ENCODE measurements around the gene SCN7A. TPM values are rescaled to one million over a fixed set of nuclear protein-coding genes. Genes with fewer than 3 reads are reported as not detected.

SCN7A gene
- polyA plus RNA-seq, 1 donor (not counting 4 experiments of a cell fraction or from before 2014, with no cell fraction given): not detected

GRCh38 chr2:166380615-166381014, 113.4 kb downstream of the SCN7A start:
- DNase-seq (ENCODE audit: low read depth, low spot score) (no peak), FAIRE-seq (no peak)
- TF ChIP-seq CTCF (optimal IDR thresholded peaks at IDR 0.05 in 1 of 3, IDR thresholded peaks at IDR 0.05 in 1 of 3, conservative IDR thresholded peaks at IDR 0.05 in 1 of 3; ENCODE audit: extremely low read depth in 1 of 3, insufficient read depth in 2 of 3, low read length in 3 of 3): no peak
- TF ChIP-seq EZH2 (IDR thresholded peaks at IDR 0.05; ENCODE audit: low read length): no peak
- Histone ChIP-seq H3K27me3 (ENCODE audit: control insufficient read depth, extremely low read depth, insufficient read depth, low read length) (peaks cover 21% of the 10 kb centered on the region), H3K4me1 (ENCODE audit: control insufficient read depth, extremely low read depth, insufficient read depth, low read length) (no peaks in the 10 kb centered on the region), H3K27ac (ENCODE audit: control insufficient read depth, insufficient read depth, low read length) (no peak overlapping the region), H3K36me3 (ENCODE audit: control insufficient read depth in 2 of 2, extremely low read depth in 1 of 2, insufficient read depth in 2 of 2, low read length in 2 of 2) (no peaks in the 10 kb centered on the region), H3K79me2 (ENCODE audit: control insufficient read depth, insufficient read depth, low read length) (no peaks in the 10 kb centered on the region), H3K9ac (ENCODE audit: control insufficient read depth, extremely low read depth, insufficient read depth, low read length) (no peak overlapping the region), H3K4me3 (ENCODE audit: control insufficient read depth in 2 of 3, extremely low read depth in 1 of 3, insufficient read depth in 2 of 3, low read depth in 1 of 3, low read length in 3 of 3) (no peak overlapping the region), H3K4me2 (ENCODE audit: control insufficient read depth, extremely low read depth, insufficient read depth, low read depth, low read length) (no peak overlapping the region), H3K9me3 (ENCODE audit: control insufficient read depth, low read depth, low read length) (no peaks in the 10 kb centered on the region), H3K9me1 (ENCODE audit: control insufficient read depth, extremely low read depth, insufficient read depth, low read length) (no peaks in the 10 kb centered on the region), H4K20me1 (ENCODE audit: control insufficient read depth, extremely low read depth, insufficient read depth, low read length) (no peaks in the 10 kb centered on the region), H2AFZ (ENCODE audit: control insufficient read depth, low read length) (no peak overlapping the region)
- dilution Hi-C loops (cut with MboI; ENCODE audit: extremely low pct_ligation_motif_present, low sequenced_read_pairs): no loop called here

GRCh38 chr2:166376873-166377272, 117.2 kb downstream of the SCN7A start:
- dilution Hi-C loops (cut with MboI; ENCODE audit: extremely low pct_ligation_motif_present, low sequenced_read_pairs): no loop called here
- no peak overlapping the region for H3K9ac ChIP-seq (ENCODE audit: control insufficient read depth, extremely low read depth, insufficient read depth, low read length)
- H3K27me3 ChIP-seq (ENCODE audit: control insufficient read depth, extremely low read depth, insufficient read depth, low read length): peaks cover 29% of the 10 kb centered on the region
- no peak overlapping the region for H3K4me2 ChIP-seq (ENCODE audit: control insufficient read depth, extremely low read depth, insufficient read depth, low read depth, low read length)
- H3K27ac ChIP-seq (ENCODE audit: control insufficient read depth, insufficient read depth, low read length): no peak overlapping the region
- TF ChIP-seq EZH2 (IDR thresholded peaks at IDR 0.05; ENCODE audit: low read length) (no peak), CTCF (optimal IDR thresholded peaks at IDR 0.05 in 1 of 3, IDR thresholded peaks at IDR 0.05 in 1 of 3, conservative IDR thresholded peaks at IDR 0.05 in 1 of 3; ENCODE audit: extremely low read depth in 1 of 3, insufficient read depth in 2 of 3, low read length in 3 of 3) (no peak)
- H3K4me3 ChIP-seq (ENCODE audit: control insufficient read depth in 2 of 3, extremely low read depth in 1 of 3, insufficient read depth in 2 of 3, low read depth in 1 of 3, low read length in 3 of 3): no peak overlapping the region
- no peaks in the 10 kb centered on the region for H3K36me3 ChIP-seq (ENCODE audit: control insufficient read depth in 2 of 2, extremely low read depth in 1 of 2, insufficient read depth in 2 of 2, low read length in 2 of 2)
- FAIRE-seq: no peak
- H3K9me3 ChIP-seq (ENCODE audit: control insufficient read depth, low read depth, low read length): no peaks in the 10 kb centered on the region
- no peak overlapping the region for H2AFZ ChIP-seq (ENCODE audit: control insufficient read depth, low read length)
- peaks cover 6% of the 10 kb centered on the region for H3K4me1 ChIP-seq (ENCODE audit: control insufficient read depth, extremely low read depth, insufficient read depth, low read length)
- no peaks in the 10 kb centered on the region for H3K79me2 ChIP-seq (ENCODE audit: control insufficient read depth, insufficient read depth, low read length)
- DNase-seq (ENCODE audit: low read depth, low spot score): no peak
- H3K9me1 ChIP-seq (ENCODE audit: control insufficient read depth, extremely low read depth, insufficient read depth, low read length): no peaks in the 10 kb centered on the region
- no peaks in the 10 kb centered on the region for H4K20me1 ChIP-seq (ENCODE audit: control insufficient read depth, extremely low read depth, insufficient read depth, low read length)
